Adrenal gland (tissue), 5 donors: ENCODE results near the gene GSG1L2.

Source experiments
- CTCF ChIP-seq, 6 experiments: fragments of 450-650 bp in 4 of 6; fragments of 200-600 bp in 2 of 6; sonication (generic) in 1 of 6; IDR thresholded peaks; 1 replicate in 5 of 6; 2 replicates in 1 of 6; pipeline versions ENCODE4 v1.5.1 to v1.8.0; 2016 to 2021; ENCODE audit warnings: antibody characterized with exemption in 6 of 6, mild to moderate bottlenecking in 2 of 6, moderate library complexity in 1 of 6
- POLR2A ChIP-seq, 2 donors: fragments of 450-650 bp; IDR thresholded peaks; one replicate each; pipeline ENCODE4 v1.6.1; 2017; ENCODE audit warnings: antibody characterized with exemption in 2 of 2, mild to moderate bottlenecking in 2 of 2, moderate library complexity in 1 of 2
- donor health status: DM: no; HTN: no; CAD: no.

GRCh38 chr17:9780552-9780951, 41.3 kb downstream of the GSG1L2 start:
- TF ChIP-seq CTCF (IDR thresholded peaks at IDR 0.05) (no peak), POLR2A (IDR thresholded peaks at IDR 0.05) (no peak)
